VCaP (cell line): ENCODE measurements around the gene NMRAL1.

Experiments used
- H3K27ac ChIP-seq: fragments of 450-650 bp; 2 replicates; pipeline ENCODE4 v1.5.1; 2017
- CTCF ChIP-seq: fragments of 450-650 bp; conservative IDR thresholded peaks from 2 replicates; pipeline ENCODE4 v1.5.1; 2017; ENCODE audit warnings: mild to moderate bottlenecking, moderate library complexity

Gene NMRAL1

DNA sequence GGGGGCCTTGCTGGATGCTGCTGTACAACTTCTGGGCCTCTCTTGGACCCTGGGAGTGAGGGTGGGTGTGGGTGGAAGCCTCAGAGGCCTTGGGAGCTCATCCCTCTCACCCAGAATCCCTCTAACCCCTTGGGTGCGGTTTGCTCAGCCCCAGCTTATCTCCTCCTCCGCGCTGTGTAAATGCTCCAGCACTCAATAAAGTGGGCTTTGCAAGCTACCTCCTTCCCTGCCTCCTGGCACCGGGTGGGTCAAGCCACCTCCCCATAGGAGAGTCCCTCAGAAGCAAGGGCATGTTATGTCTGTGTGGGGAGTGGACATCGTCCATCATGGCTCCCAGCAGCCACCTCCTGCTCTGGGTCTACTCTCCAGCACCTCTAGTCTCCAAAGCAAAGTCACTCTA, 35.7 kb upstream of the NMRAL1 start:
- no peak overlapping the region for H3K27ac ChIP-seq
- no peak for TF ChIP-seq CTCF

GRCh38 chr16:4509420-4509819, 35.0 kb upstream of the NMRAL1 start:
- TF ChIP-seq CTCF = no peak
- H3K27ac ChIP-seq = no peak overlapping the region

- H3K27ac ChIP-seq = no peak overlapping the region
- no peak for TF ChIP-seq CTCF
Observed at GRCh38 chr16:4508806-4509205, 34.4 kb upstream of the NMRAL1 start.

GRCh38 chr16:4507588-4508345, 33.3 kb upstream of the NMRAL1 start:
- no peak for TF ChIP-seq CTCF
- H3K27ac ChIP-seq = no peak overlapping the region

DNA sequence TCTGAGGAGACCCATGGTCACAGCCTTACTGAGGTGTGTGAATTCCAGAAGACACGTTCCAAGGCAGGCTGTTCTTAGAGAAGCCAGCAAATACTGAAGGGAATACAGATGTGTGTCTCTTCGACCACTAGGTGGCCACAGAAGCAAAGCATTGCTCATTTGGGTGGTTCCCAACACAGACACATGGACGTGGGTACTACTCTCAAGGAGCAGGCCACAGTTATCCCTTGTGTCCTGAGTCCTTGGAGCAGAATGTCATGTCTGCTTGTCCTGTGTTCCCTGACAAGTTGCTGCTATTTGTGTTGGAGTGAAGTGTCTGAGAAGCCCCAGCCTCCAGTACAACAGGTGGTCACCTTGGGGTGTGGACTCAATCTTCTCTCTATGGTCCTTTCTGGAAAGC, 32.0 kb upstream of the NMRAL1 start:
- TF ChIP-seq CTCF = peak; percentile 75
- no peak overlapping the region for H3K27ac ChIP-seq

- H3K27ac ChIP-seq = no peak overlapping the region
- no peak for TF ChIP-seq CTCF
Observed at GRCh38 chr16:4505356-4506147, 31.1 kb upstream of the NMRAL1 start.

DNA sequence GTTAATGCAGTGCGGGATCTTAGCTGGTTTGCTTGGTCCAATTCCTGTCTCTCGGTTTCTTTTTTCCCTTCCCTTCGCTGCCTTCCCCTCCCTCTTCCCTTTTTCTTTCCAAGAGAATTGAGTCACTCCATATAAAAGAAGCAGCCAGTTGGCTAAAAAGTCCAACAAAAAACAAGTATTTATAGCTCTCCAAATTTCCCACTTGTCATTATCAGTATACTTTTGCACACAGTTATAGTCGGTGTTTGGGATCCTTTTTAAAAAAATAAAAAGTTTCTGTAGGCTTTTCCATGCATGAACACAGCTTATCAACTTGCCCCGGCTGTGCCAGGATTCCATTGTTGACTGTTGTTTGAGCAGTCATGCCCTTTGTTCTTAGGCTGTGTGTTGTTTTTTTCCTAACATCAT, 26.6 kb upstream of the NMRAL1 start:
- H3K27ac ChIP-seq = no peak overlapping the region
- no peak for TF ChIP-seq CTCF
